Activated T-cell treated with anti-CD3 and anti-CD28 coated beads for 4 hours (primary cell): ENCODE data around the gene MYBPH.

ENCODE experiments used
- DNase-seq: peaks from one replicate; pipeline ENCODE4 v3.0.0-alpha.2; 2020

The MYBPH gene

DNA sequence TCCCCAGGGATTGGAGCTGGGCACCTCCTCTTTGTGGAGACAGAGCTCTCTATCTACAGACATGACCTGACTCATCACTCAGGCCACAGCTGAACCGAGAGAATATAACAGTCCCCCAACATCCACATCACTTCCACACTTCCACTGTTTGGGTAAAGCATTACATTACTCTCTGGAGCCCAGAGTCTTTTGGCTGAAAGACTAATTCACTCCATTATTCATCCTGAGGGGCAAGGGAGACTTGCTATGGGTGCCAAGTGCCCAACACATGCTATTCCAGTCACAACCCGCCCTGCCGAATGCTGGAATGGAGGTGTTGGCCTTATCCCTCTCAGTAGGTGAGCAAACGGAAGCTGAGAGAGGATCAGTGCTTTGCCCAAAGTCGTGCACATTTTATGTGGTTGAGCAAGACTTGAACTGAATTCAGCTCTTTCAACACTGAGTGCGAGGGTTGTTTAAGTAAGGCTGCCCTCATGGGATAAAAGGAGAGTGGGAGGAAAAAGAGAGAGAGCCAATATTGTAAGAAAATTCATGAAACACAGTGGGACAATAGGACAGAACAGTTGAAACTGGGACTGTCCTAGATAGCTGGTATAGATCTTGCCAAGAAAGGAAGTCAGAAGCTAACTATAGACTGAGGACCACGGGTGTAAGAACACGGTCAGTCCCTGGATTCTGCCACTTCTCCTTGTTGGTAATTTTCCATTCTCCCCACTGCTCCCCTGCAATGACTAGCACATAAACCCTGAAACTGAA, 24.4 kb upstream of the MYBPH start:
- no peak for DNase-seq

- DNase-seq, result no peak
These were observed 23.8 kb upstream of the MYBPH start for GRCh38 chr1:203199481-203199815.

DNA sequence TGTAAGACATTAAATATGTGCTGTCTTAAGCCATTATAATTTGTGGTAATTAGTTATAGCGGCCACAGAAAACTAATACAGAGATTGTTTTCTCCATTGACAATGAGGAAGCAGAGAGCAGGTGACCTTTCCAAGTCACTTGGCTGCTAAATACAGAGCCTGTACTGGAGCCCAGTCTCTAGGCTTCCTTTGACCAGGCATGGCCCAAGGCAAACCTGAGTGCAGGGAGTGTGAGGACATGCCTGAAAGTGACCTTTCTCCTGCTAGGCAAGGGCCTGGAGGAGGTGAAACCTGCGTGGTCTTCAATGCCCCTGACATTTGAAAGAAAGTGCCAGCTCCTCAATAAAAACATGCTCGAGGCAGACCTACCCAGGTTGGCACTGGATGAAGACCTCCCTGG, 23.4 kb upstream of the MYBPH start:
- no peak for DNase-seq

- DNase-seq, result no peak
These were observed 22.0 kb upstream of the MYBPH start for GRCh38 chr1:203197625-203198024.

DNA sequence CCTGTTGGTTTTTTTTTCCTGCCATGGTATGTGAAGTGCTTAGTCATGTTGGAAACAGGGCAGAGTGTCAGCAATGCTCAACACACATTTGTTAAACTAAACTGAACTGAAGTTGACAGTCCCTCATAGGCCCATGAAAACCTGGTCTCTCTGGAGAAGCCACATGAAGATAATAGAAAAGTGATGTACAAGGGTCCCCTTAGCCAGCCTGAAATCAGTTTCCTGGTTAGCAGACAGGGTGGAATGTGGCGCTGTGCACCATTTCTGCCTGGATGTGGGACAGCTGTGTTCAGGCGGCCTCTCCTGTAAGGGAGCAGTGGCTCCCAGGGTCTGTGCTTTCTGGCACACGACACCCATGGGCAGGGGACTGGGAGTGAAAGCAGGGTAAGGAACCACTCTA, 20.7 kb upstream of the MYBPH start:
- no peak for DNase-seq

GRCh38 chr1:203190949-203191348, 15.3 kb upstream of the MYBPH start:
- DNase-seq, result no peak

- DNase-seq, result no peak
These were observed 14.3 kb upstream of the MYBPH start for GRCh38 chr1:203189951-203190352.

GRCh38 chr1:203188686-203189232, 13.1 kb upstream of the MYBPH start:
- no peak for DNase-seq

GRCh38 chr1:203187689-203188264, 12.2 kb upstream of the MYBPH start:
- DNase-seq, result no peak

DNA sequence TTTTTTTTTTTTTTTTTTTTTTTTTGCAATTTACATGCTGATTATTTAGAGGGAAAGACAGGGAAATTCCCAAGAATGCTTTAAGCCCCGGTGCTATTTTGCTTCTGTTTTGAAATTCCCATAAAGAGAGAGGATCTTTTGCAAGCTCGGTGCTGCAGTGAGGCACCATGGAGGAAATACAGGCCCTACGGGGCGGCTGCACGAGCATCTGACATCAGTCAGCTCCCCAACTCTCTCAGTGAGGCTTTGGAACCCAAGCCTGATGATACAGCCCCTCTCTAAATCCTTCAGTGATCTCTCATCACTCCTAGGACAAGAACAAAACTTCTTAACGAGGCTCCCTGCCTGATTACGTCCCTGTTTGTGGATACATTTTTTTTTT, 11.7 kb upstream of the MYBPH start:
- DNase-seq, result no peak

GRCh38 chr1:203186446-203187303, 11.0 kb upstream of the MYBPH start, which contains the start of gene CHI3L1:
Gene CHI3L1, minus strand, starts transcription at chr1:203186704. Its CDS starts 81 bp downstream, at chr1:203186623.
- DNase-seq, result no peak

DNA sequence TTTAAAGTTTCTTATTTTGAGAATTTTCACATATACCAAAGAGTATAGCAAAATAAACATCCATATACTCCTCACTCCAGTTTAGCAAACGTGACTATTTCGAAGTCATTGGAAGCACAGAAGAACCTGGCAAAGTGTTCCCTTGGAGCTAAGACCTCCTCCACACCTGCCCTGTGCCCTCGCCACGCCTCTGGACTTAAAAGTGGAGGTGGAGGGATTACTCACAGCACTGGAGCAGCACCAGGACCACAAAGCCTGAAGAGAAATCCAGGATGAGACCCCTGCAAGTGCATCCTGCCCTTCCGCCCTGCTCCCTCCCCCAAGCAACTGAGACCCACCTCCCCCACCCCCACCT, 10.4 kb upstream of the MYBPH start:
- DNase-seq, result no peak

- no peak for DNase-seq
These were observed 10.0 kb upstream of the MYBPH start for GRCh38 chr1:203185585-203185984.

DNA sequence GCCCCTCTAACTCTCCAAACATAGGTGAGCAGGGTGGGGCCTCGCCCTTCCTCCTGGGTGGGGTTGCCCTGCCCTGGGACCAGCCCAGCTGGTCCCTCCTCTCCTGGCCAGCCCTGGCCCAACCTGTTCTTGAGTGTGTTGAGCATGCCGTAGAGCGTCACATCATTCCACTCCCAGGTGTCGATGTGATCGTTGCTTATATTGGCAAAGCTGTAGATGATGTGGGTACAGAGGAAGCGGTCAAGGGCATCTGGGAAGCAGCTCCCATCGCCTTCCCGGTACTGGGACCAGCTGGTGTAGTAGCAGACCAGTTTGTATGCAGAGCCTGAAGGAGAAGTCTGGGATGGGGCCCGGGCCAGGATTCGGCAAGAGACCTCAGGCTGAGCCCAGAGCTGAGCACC, 9.4 kb upstream of the MYBPH start:
- DNase-seq, result no peak

DNA sequence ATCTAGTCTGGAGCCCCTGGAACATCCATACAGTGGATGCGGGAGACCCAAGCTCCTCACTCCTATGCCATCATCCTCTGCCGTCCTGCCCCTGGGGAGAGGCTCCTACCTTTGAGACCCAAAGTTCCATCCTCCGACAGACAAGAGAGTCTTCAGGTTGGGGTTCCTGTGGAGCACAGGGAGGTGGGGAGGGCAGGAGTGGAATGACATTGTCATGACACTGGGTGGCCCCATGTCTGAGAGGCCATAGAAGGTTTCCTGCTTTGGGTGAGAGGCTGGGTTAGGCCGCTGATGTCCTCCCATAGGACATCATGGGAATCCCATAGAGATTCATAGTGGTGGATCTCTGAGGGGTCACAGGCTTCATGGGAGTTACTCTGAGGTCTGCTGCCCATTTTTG, 8.8 kb upstream of the MYBPH start:
- DNase-seq, result no peak

- DNase-seq, result no peak
These were observed 8.2 kb upstream of the MYBPH start for GRCh38 chr1:203183828-203184227.

DNA sequence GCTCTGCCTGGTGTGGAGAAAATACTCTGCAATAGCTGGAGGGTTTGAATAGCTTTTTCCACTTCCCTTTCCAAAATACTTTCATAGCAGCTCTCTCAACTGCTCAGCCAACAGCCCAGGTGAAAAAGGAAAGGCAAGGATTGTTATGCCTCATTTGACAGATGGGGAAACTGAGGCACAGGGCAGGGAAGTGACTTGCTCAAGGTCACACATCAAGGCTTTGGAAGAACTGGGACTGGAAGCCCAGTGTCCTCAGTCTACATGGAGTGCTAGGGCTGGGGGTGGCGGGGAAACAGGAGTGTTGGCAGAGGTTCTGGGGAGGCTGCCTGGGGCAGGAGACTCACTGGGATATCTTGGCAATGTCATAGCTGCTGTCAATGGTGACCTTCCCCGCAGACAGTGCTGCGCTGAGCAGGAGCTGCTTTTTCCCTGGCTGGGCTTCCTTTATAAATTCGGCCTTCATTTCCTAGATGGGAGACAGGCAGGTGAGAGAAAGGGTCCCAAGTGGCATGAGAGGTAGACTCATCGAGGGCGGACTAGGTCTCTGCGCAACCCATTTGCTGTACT, 6.8 kb upstream of the MYBPH start:
- DNase-seq, result no peak

DNA sequence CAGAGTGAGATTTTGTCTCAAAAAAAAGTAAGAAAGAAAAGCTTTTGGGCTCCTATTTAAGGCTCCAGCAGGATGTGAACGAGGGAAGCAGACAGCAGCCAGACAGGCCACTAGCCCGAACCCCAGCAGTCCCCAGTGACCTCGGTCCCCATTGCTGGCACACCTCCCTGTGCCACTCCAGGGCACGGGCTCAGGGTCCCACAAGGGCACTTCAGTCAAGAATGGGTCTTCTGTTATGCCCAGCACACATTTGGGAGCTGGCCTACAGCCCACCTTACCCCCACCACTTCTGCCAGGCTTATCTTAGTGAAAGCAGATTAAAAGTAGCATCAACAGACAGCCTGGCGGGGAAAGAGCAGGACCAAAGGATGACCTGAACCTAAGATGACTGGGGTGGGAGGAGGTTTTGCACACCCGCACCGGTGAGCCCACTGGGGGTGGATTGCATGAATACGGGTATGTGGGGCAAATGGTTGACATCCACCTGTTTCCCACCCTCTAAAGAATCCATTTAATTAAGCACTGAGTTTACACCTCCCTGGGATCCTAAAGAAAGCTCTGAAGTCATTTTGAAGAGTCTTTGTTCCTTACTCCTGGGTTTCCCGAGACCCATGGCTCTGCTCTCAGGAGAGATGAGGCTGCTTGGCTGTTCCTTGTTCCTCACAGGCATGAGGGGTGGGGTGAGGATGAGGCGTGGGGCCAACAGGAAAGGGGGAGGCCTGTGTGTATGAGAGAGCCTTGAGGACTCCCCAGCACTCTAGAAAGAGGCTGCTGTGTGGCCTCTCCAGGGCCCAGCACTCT, 6.2 kb upstream of the MYBPH start:
- no peak for DNase-seq

- no peak for DNase-seq
These were observed 5.1 kb upstream of the MYBPH start for GRCh38 chr1:203180611-203181330.

GRCh38 chr1:203179667-203180005, 4.0 kb upstream of the MYBPH start:
- DNase-seq, result no peak

DNA sequence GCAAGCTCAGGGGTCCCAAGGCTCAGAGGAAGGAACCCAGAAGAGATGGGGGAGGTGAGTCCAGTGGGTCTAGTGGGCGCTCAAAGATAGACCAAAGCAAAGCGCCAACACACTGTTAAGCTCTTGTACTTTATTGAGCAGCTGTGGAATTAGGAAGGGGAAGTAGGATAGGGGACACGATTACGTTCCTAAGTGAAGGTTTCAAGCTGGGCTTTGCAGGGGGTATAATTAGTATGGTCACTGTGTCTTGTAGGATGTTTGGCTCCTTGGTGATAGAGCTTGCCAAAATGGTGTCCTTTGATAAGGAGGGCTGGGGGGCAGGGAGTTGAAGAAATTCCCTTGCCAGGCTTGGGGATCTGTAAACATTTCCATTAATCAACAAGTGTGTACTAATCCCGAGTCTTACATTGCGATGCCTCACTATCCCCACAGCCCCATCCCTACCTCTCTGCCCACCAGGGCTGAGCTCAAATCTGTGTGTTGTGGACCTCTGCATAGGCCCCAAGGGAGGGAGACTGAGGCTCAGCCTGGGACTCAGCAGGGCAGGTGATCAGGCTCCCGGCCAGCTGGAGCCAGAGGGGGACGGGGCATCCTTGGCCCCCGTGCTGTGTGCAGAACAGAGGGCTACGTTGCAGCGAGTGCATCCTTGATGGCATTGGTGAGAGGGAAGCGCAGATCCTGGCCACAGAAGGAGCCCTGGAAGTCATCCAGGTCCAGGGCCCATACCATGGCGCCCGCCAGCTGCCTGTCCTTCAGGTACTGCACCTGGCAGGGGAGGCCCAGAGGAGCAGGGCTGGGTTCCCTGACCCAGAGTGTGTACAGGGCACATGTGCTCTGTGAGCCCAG, 3.4 kb upstream of the MYBPH start:
- no peak for DNase-seq
